A549 (cell line): ENCODE results near the gene PBX1.

Experiments used
- BHLHE40 ChIP-seq: IDR thresholded peaks from 2 replicates; pipeline ENCODE4 v1.6.1; 2012; ENCODE audit warnings: low read depth, low read length, inconsistent platforms
- CTCF ChIP-seq: fragments of >200 bp; sonication (Bioruptor Twin); formaldehyde crosslinking; IDR thresholded peaks from 3 replicates; pipeline ENCODE4 v1.5.1; 2016
- EP300 ChIP-seq, 2 experiments: fragments of >200 bp; sonication (Bioruptor Twin); formaldehyde crosslinking; IDR thresholded peaks; 2 replicates in 1 of 2; 3 replicates in 1 of 2; pipeline ENCODE4 v1.6.1; 2016 to 2017
- MAFK ChIP-seq: fragments of 450-650 bp; IDR thresholded peaks from 2 replicates; pipeline ENCODE4 v1.6.1; 2014; ENCODE audit not compliant: partially characterized antibody
- PHF8 ChIP-seq: fragments of 200-600 bp; sonication (generic); IDR thresholded peaks from 2 replicates; pipeline ENCODE4 v1.6.1; 2016; ENCODE audit warnings: low read depth, mild to moderate bottlenecking, antibody characterized with exemption, moderate library complexity, borderline replicate concordance
- POLR2A ChIP-seq: IDR thresholded peaks from 2 replicates; pipeline ENCODE4 v1.6.1; 2012; ENCODE audit warnings: mild to moderate bottlenecking, low read length
- REST ChIP-seq: fragments of 200-600 bp; sonication (generic); IDR thresholded peaks from 2 replicates; pipeline ENCODE4 v1.6.1; 2016; ENCODE audit warnings: antibody characterized with exemption, mild to moderate bottlenecking, moderate library complexity
- RNF2 ChIP-seq: fragments of 200-600 bp; sonication (generic); IDR thresholded peaks from 2 replicates; pipeline ENCODE4 v1.6.1; 2016; ENCODE audit warnings: low read depth, mild to moderate bottlenecking, antibody characterized with exemption, moderate library complexity, borderline replicate concordance
- SMC3 ChIP-seq: fragments of >200 bp; sonication (Bioruptor Twin); formaldehyde crosslinking; IDR thresholded peaks from 3 replicates; pipeline ENCODE4 v1.6.1; 2018; ENCODE audit warnings: inconsistent platforms
- USF2 ChIP-seq: fragments of 450-650 bp; IDR thresholded peaks from 2 replicates; pipeline ENCODE4 v1.6.1; 2014; ENCODE audit warnings: antibody characterized with exemption
- TF ChIP-seq, protein P1 (sequence below): IDR thresholded peaks from 2 replicates; pipeline ENCODE4 v1.6.1; 2012

DNA sequence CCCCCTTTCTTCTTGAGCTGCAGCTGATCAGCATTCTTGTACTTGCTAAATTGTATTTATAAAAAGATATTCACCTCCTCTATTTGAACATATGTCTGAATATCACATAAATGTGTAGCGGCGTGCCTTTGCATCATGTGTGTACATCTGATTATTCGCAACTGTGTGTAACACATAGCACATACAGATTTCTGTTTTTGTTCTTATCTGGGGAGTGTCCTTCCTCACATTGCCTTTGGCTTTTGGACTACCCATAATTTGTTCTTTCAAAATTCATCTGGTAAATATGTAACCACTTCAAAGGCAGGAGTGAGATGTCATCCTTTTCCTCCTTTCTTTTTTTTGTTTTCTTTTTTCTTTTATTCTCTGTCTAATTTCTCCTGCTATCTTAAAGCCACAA lies 113.6 kb downstream of the PBX1 start:
- no peak for TF ChIP-seq EP300 (IDR thresholded peaks at IDR 0.05)
- TF ChIP-seq MAFK: no peak
- no peak for TF ChIP-seq CTCF
- TF ChIP-seq PHF8: no peak
- TF ChIP-seq POLR2A: no peak
- no peak for TF ChIP-seq REST
- TF ChIP-seq, protein P1, sequence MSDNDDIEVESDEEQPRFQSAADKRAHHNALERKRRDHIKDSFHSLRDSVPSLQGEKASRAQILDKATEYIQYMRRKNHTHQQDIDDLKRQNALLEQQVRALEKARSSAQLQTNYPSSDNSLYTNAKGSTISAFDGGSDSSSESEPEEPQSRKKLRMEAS: no peak
- no peak for TF ChIP-seq USF2
- no peak for TF ChIP-seq RNF2
- TF ChIP-seq SMC3: no peak
- TF ChIP-seq BHLHE40: no peak
